ENCODE measurements around the gene CCDC175.
A peak's percentile ranks its signal among the peaks of the same experiment; 100 is the strongest.

Gene CCDC175

DNA sequence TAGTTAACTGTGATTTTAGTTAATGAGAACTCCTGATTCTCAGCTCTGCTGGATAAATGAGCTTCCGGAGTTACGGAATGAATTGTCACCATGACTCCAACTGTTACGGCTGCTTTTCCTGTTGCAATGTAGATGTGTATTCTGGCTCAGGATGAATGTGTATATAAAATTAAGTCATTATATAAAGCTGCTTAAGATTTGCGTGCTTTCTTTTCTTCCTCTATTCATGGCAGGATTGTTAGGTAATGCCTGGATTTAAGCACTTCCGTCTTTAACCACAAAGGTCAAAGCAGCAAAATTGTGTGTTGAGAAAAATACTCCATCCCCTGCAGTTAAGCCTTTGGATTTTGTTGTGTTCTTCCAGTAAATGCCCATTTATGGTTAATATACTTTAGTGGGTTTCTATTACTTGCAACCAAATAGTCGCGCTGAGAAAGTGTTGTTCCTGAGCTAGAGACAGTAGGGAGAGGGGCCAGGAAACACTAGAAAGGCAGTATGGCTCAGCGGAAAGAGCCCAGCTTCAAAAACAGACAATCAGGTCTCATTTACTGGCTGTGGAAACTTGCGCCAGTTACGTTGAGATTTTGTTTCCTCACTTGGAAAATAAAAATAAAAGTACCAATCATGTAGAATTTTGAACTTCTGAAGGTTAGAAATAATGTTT, 9.4 kb upstream of the CCDC175 start:
- TF ChIP-seq POLR2A (IDR thresholded peaks at IDR 0.05; ENCODE audit: low read depth, low read length) (no peak), PAX5 (IDR thresholded peaks at IDR 0.05; ENCODE audit: insufficient read depth, low read length, severe bottlenecking) (no peak), TAF1 (IDR thresholded peaks at IDR 0.05; ENCODE audit: low read depth, low read length) (no peak), POU2F2 (IDR thresholded peaks at IDR 0.05; ENCODE audit: low read depth, low read length) (no peak), POLR2AphosphoS5 (IDR thresholded peaks at IDR 0.05; ENCODE audit: low read depth, low read length) (no peak), SPI1 (IDR thresholded peaks at IDR 0.05; ENCODE audit: low read depth, low read length) (no peak)
- DNase-seq (ENCODE audit: insufficient read length, low spot score) (no peak), FAIRE-seq (no peak)

- DNase-seq (ENCODE audit: insufficient read length, low spot score) (no peak), FAIRE-seq (no peak)
- TF ChIP-seq SPI1 (IDR thresholded peaks at IDR 0.05; ENCODE audit: low read depth, low read length): no peak
- TF ChIP-seq TAF1 (IDR thresholded peaks at IDR 0.05; ENCODE audit: low read depth, low read length): no peak
- no peak for TF ChIP-seq POU2F2 (IDR thresholded peaks at IDR 0.05; ENCODE audit: low read depth, low read length)
- no peak for TF ChIP-seq POLR2A (IDR thresholded peaks at IDR 0.05; ENCODE audit: low read depth, low read length)
- TF ChIP-seq POLR2AphosphoS5 (IDR thresholded peaks at IDR 0.05; ENCODE audit: low read depth, low read length): no peak
- no peak for TF ChIP-seq PAX5 (IDR thresholded peaks at IDR 0.05; ENCODE audit: insufficient read depth, low read length, severe bottlenecking)
These were observed 7.1 kb upstream of the CCDC175 start for GRCh38 chr14:59583755-59584154.

GRCh38 chr14:59582845-59583509, 6.4 kb upstream of the CCDC175 start:
- DNase-seq (ENCODE audit: insufficient read length, low spot score) (no peak), FAIRE-seq (no peak)
- TF ChIP-seq POLR2A (IDR thresholded peaks at IDR 0.05; ENCODE audit: low read depth, low read length) (no peak), POU2F2 (IDR thresholded peaks at IDR 0.05; ENCODE audit: low read depth, low read length) (no peak), SPI1 (IDR thresholded peaks at IDR 0.05; ENCODE audit: low read depth, low read length) (peak; percentile 41; the same call in 1 of the 2 replicates), PAX5 (IDR thresholded peaks at IDR 0.05; ENCODE audit: insufficient read depth, low read length, severe bottlenecking) (no peak), TAF1 (IDR thresholded peaks at IDR 0.05; ENCODE audit: low read depth, low read length) (no peak), POLR2AphosphoS5 (IDR thresholded peaks at IDR 0.05; ENCODE audit: low read depth, low read length) (no peak)

DNA sequence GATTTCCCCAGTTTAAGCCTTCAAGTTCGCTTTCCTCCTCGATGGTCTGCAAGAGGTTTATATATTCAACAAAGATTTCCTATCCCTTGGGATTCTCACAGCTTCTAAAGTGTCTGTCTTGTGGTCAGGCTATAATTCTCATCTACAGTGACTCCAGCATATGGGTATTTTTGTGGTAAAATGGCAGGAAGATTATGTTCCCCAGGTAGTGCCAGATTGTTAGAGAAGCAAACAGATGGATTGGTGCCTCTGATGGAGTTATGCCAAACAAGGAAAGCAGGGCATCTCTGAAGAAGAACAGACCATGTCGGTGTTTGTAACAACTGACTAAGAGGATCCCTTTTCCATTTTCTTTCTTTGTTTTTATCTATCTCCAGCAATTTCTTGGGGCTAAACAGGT, 5.5 kb upstream of the CCDC175 start:
- DNase-seq (ENCODE audit: insufficient read length, low spot score) (no peak), FAIRE-seq (no peak)
- TF ChIP-seq POLR2A (IDR thresholded peaks at IDR 0.05; ENCODE audit: low read depth, low read length) (no peak), SPI1 (IDR thresholded peaks at IDR 0.05; ENCODE audit: low read depth, low read length) (no peak), TAF1 (IDR thresholded peaks at IDR 0.05; ENCODE audit: low read depth, low read length) (no peak), POLR2AphosphoS5 (IDR thresholded peaks at IDR 0.05; ENCODE audit: low read depth, low read length) (no peak), PAX5 (IDR thresholded peaks at IDR 0.05; ENCODE audit: insufficient read depth, low read length, severe bottlenecking) (no peak), POU2F2 (IDR thresholded peaks at IDR 0.05; ENCODE audit: low read depth, low read length) (no peak)

DNA sequence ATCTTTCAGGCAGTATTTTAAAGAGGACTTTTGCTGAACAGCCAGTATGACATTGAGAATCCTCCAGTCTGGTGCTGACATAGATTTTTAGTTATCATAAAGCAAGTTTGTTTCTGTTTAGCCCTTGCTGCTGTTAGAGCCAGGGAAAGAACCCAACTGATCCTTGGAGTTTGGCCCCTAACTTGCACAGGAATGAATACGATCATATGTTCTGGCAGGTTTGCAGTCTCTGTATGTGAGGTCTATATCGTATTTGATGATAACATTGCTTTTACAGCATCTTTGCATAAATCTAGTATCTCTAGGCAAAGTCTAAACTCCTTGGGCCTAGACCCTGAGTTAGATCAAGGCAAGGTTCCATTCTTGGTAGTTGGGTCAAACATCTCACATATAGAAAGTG, 4.3 kb upstream of the CCDC175 start:
- FAIRE-seq (no peak), DNase-seq (ENCODE audit: insufficient read length, low spot score) (no peak)
- no peak for TF ChIP-seq POLR2A (IDR thresholded peaks at IDR 0.05; ENCODE audit: low read depth, low read length)
- no peak for TF ChIP-seq POU2F2 (IDR thresholded peaks at IDR 0.05; ENCODE audit: low read depth, low read length)
- no peak for TF ChIP-seq TAF1 (IDR thresholded peaks at IDR 0.05; ENCODE audit: low read depth, low read length)

- TF ChIP-seq TAF1 (IDR thresholded peaks at IDR 0.05; ENCODE audit: low read depth, low read length) (no peak), POLR2A (IDR thresholded peaks at IDR 0.05; ENCODE audit: low read depth, low read length) (no peak), SPI1 (IDR thresholded peaks at IDR 0.05; ENCODE audit: low read depth, low read length) (no peak), POU2F2 (IDR thresholded peaks at IDR 0.05; ENCODE audit: low read depth, low read length) (no peak), POLR2AphosphoS5 (IDR thresholded peaks at IDR 0.05; ENCODE audit: low read depth, low read length) (no peak), PAX5 (IDR thresholded peaks at IDR 0.05; ENCODE audit: insufficient read depth, low read length, severe bottlenecking) (no peak)
- FAIRE-seq (no peak), DNase-seq (ENCODE audit: insufficient read length, low spot score) (no peak)
These were observed 6.5 kb downstream of the CCDC175 start for GRCh38 chr14:59570122-59570521.

DNA sequence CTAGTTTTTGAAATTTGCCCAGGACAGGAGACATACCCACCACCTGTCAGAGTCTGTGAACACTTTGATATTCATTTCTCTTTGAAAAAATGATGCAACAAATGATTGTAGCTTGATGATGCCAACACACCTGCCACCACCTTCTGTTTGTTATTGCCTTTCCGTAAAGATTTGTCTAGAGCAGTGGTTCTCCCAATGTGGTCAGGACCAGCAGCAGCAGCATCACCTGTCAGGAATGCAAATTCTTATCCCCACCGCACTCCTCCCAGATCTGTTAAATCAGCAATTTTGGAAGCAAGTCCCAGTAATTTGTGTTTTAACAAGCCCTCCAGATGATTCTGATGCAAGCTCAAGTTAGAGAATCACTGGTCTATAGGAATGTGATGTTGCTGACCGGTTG, 9.9 kb downstream of the CCDC175 start:
- no peak for FAIRE-seq
- TF ChIP-seq POU2F2 (IDR thresholded peaks at IDR 0.05; ENCODE audit: low read depth, low read length): no peak
- no peak for DNase-seq (ENCODE audit: insufficient read length, low spot score)

DNA sequence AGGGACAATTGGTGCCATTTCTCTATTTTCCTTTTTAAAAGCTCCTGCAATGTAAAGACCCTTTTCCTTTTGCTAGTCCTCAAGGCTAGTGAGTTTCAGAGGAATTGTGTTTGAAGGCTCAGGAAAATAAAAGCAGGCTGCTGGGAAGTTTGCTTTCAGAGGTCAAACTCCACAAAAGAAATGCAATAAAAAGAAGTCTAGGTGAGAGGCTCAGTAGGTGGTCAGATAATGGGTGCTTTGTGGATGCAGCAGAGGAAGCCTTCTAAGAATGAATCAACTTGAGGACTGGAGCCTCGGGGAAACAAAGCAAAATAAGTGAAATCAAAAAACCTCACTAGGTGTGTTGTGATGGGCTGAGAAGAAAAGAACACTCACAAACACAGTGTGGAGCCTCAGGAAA, 10.3 kb downstream of the CCDC175 start:
- no peak for FAIRE-seq
- TF ChIP-seq TAF1 (IDR thresholded peaks at IDR 0.05; ENCODE audit: low read depth, low read length) (no peak), SPI1 (IDR thresholded peaks at IDR 0.05; ENCODE audit: low read depth, low read length) (no peak), POU2F2 (IDR thresholded peaks at IDR 0.05; ENCODE audit: low read depth, low read length) (no peak), POLR2AphosphoS5 (IDR thresholded peaks at IDR 0.05; ENCODE audit: low read depth, low read length) (no peak), PAX5 (IDR thresholded peaks at IDR 0.05; ENCODE audit: insufficient read depth, low read length, severe bottlenecking) (no peak), POLR2A (IDR thresholded peaks at IDR 0.05; ENCODE audit: low read depth, low read length) (no peak)
- DNase-seq (ENCODE audit: insufficient read length, low spot score): no peak

GRCh38 chr14:59565087-59565486, 11.5 kb downstream of the CCDC175 start:
- no peak for FAIRE-seq
- TF ChIP-seq SPI1 (IDR thresholded peaks at IDR 0.05; ENCODE audit: low read depth, low read length) (no peak), POLR2AphosphoS5 (IDR thresholded peaks at IDR 0.05; ENCODE audit: low read depth, low read length) (no peak), PAX5 (IDR thresholded peaks at IDR 0.05; ENCODE audit: insufficient read depth, low read length, severe bottlenecking) (no peak), POLR2A (IDR thresholded peaks at IDR 0.05; ENCODE audit: low read depth, low read length) (no peak), POU2F2 (IDR thresholded peaks at IDR 0.05; ENCODE audit: low read depth, low read length) (no peak), TAF1 (IDR thresholded peaks at IDR 0.05; ENCODE audit: low read depth, low read length) (no peak)
- DNase-seq (ENCODE audit: insufficient read length, low spot score): no peak

DNA sequence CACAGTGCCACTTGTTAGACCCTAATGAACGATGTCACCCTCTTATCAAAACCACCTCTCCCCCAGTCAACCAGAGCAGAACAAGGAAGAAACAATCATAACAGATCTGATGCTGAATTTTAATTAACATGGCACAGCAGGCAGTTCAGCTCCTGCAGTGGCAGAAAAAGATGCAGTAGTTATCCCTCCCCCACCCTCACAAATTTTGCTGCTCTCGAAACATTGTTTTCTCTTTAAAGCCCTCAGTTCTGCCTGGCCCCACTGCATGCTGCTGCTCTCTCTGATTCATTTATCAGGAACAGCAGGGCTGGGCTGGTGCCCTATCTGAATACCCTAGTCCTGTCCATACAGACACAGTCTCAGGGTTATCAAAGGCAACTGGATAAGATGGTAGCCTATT, 12.2 kb downstream of the CCDC175 start:
- FAIRE-seq: no peak
- TF ChIP-seq POLR2AphosphoS5 (IDR thresholded peaks at IDR 0.05; ENCODE audit: low read depth, low read length) (no peak), POLR2A (IDR thresholded peaks at IDR 0.05; ENCODE audit: low read depth, low read length) (no peak), TAF1 (IDR thresholded peaks at IDR 0.05; ENCODE audit: low read depth, low read length) (no peak), SPI1 (IDR thresholded peaks at IDR 0.05; ENCODE audit: low read depth, low read length) (no peak), PAX5 (IDR thresholded peaks at IDR 0.05; ENCODE audit: insufficient read depth, low read length, severe bottlenecking) (no peak), POU2F2 (IDR thresholded peaks at IDR 0.05; ENCODE audit: low read depth, low read length) (no peak)

More for the DNA sequence above, 12.2 kb downstream of the CCDC175 start:
- no peak for DNase-seq (ENCODE audit: insufficient read length, low spot score)

Measured in GM12891 (cell line).